H1 (cell line): ENCODE measurements around the gene SCAMP4. TPM values are rescaled to one million over a fixed set of nuclear protein-coding genes. Genes with fewer than 3 reads are reported as not detected.

Experiments
- GABPA ChIP-seq: IDR thresholded peaks from 2 replicates; pipeline ENCODE4 v1.6.1; 2011; ENCODE audit warnings: mild to moderate bottlenecking, low read length, moderate library complexity, borderline replicate concordance; ENCODE audit not compliant: insufficient read depth
- KDM4A ChIP-seq: IDR thresholded peaks from one replicate; pipeline ENCODE4 v1.7.1; 2012; ENCODE audit warnings: low read depth, mild to moderate bottlenecking, moderate library complexity, low read length, inconsistent platforms; ENCODE audit not compliant: severe bottlenecking
- polyA plus RNA-seq, 7 experiments: library from polyadenylated mRNA; depleted of rRNA in 3 of 7; stranded (reverse) in 5 of 7; unstranded in 2 of 7; fragments of >200 nt in 5 of 7; fragments of 200-250 nt in 2 of 7; gene quantifications; 1 replicate in 5 of 7; 2 replicates in 1 of 7; 4 replicates in 1 of 7; pipeline versions ENCODE4 v1.2.1 to v1.2.3, GENCODE V29; 2011 to 2013; ENCODE audit warnings: missing spikeins in 2 of 7, mixed read lengths in 2 of 7
- total RNA-seq: library from RNA; stranded (reverse); fragmentation: NEBNext Ultra II Directional; extraction: Animal tissue kit (Norgen Biotek cat#: 25700); gene quantifications from 2 replicates; pipeline ENCODE4 v1.2.1, GENCODE V29; 2021

Gene SCAMP4
- total and polyA plus RNA-seq, 2 of the 8 experiments (the other 6 are each of a cell fraction or from before 2014, with no cell fraction given): 17.1 to 61.4 TPM

- TF ChIP-seq KDM4A (no peak), GABPA (no peak)
Observed at GRCh38 chr19:1962674-1963073, 57.5 kb downstream of the SCAMP4 start (continued).
